22Rv1 (cell line): ENCODE results near the gene NPL.

Experiments used
- H3K27ac ChIP-seq: fragments of 450-650 bp; 2 replicates; pipeline ENCODE4 v1.5.1; 2017
- ZFX ChIP-seq: fragments of 450-650 bp; IDR thresholded peaks from 2 replicates; pipeline ENCODE4 v1.6.1; 2017; ENCODE audit warnings: antibody characterized with exemption, borderline replicate concordance
- TF ChIP-seq, protein P1 (sequence below): fragments of 450-650 bp; IDR thresholded peaks from 2 replicates; pipeline ENCODE4 v1.5.1; 2017; ENCODE audit warnings: mild to moderate bottlenecking

Gene NPL

GRCh38 chr1:182867861-182868260, 78.3 kb downstream of the NPL start:
- no peak for TF ChIP-seq ZFX
- TF ChIP-seq, protein P1, sequence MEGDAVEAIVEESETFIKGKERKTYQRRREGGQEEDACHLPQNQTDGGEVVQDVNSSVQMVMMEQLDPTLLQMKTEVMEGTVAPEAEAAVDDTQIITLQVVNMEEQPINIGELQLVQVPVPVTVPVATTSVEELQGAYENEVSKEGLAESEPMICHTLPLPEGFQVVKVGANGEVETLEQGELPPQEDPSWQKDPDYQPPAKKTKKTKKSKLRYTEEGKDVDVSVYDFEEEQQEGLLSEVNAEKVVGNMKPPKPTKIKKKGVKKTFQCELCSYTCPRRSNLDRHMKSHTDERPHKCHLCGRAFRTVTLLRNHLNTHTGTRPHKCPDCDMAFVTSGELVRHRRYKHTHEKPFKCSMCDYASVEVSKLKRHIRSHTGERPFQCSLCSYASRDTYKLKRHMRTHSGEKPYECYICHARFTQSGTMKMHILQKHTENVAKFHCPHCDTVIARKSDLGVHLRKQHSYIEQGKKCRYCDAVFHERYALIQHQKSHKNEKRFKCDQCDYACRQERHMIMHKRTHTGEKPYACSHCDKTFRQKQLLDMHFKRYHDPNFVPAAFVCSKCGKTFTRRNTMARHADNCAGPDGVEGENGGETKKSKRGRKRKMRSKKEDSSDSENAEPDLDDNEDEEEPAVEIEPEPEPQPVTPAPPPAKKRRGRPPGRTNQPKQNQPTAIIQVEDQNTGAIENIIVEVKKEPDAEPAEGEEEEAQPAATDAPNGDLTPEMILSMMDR: no peak

GRCh38 chr1:182869241-182869666, 79.7 kb downstream of the NPL start:
- H3K27ac ChIP-seq: peak overlapping the region; percentile 54
- no peak for TF ChIP-seq ZFX
- TF ChIP-seq, protein P1: no peak

More at GRCh38 chr1:182867861-182868260, 78.3 kb downstream of the NPL start:
- no peak overlapping the region for H3K27ac ChIP-seq

GRCh38 chr1:182872881-182873280, 83.3 kb downstream of the NPL start:
- no peak for TF ChIP-seq ZFX
- TF ChIP-seq, protein P1: no peak
- no peak overlapping the region for H3K27ac ChIP-seq

DNA sequence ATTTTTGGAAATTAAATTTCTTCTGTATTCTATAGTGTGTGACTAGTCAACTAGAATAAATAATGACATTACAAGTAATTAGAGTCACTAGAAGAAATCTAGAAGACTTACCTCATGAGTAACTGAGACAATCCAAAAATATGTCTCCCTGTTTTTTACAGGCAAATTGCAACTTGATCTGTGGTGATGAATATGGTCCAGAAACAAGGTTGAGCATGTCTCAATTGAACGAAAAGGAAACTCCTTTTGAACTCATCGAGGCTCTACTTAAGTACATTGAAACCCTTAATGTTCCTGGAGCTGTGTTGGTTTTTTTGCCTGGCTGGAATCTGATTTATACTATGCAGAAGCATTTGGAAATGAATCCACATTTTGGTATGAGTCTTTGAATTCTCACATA, 86.3 kb downstream of the NPL start:
- H3K27ac ChIP-seq: no peak overlapping the region
- TF ChIP-seq, protein P1: no peak
- TF ChIP-seq ZFX: no peak

- no peak overlapping the region for H3K27ac ChIP-seq
- TF ChIP-seq, protein P1: no peak
- no peak for TF ChIP-seq ZFX
These were observed 87.8 kb downstream of the NPL start for GRCh38 chr1:182877331-182877730.

- no peak overlapping the region for H3K27ac ChIP-seq
- no peak for TF ChIP-seq ZFX
- TF ChIP-seq, protein P1: no peak
These were observed 88.3 kb downstream of the NPL start for GRCh38 chr1:182877842-182878241.
